Tibial artery (tissue), 4 donors: Measurements from ENCODE around the gene HPGD.

Experiments
- DNase-seq, 2 donors: peaks; one replicate each; pipeline ENCODE4 v3.0.0-alpha.2; 2019
- H3K27ac ChIP-seq, 2 donors: fragments of 200-600 bp; sonication (generic) in 1 of 2; 1 replicate in 1 of 2; 2 replicates in 1 of 2; pipeline ENCODE4 v1.5.1; 2018 to 2019; ENCODE audit warnings: mild to moderate bottlenecking in 1 of 2
- H3K27me3 ChIP-seq, 2 donors: fragments of 200-600 bp; sonication (generic) in 1 of 2; one replicate each; pipeline versions ENCODE4 v1.5.1 to v1.6.0; 2016 to 2019
- H3K36me3 ChIP-seq, 3 donors: fragments of 200-600 bp; sonication (generic) in 2 of 3; one replicate each; pipeline ENCODE4 v1.5.1; 2016 to 2019; ENCODE audit warnings: mild to moderate bottlenecking in 2 of 3
- H3K4me1 ChIP-seq, 4 donors: fragments of 200-600 bp; sonication (generic) in 2 of 4; 1 replicate in 3 of 4; 2 replicates in 1 of 4; pipeline ENCODE4 v1.5.1; 2016 to 2019
- H3K4me3 ChIP-seq, 2 donors: fragments of 200-600 bp; sonication (generic) in 1 of 2; 1 replicate in 1 of 2; 2 replicates in 1 of 2; pipeline ENCODE4 v1.5.1; 2018 to 2019; ENCODE audit warnings: mild to moderate bottlenecking in 2 of 2
- H3K9me3 ChIP-seq, 3 donors: fragments of 200-600 bp; sonication (generic) in 1 of 3; one replicate each; pipeline ENCODE4 v1.5.1; 2016 to 2019
- intact Hi-C: fragments of 100-400 bp; cut with DNase I; formaldehyde crosslinking; loops from one replicate; pipeline ENCODE4 v1.15.0; 2023; ENCODE audit warnings: low total_unique reads
- TF ChIP-seq, protein P1 (sequence below), 2 experiments: fragments of 200-600 bp in 1 of 2; fragments of 450-650 bp in 1 of 2; IDR thresholded peaks; one replicate each; pipeline ENCODE4 v1.5.1; 2017 to 2019; ENCODE audit warnings: antibody characterized with exemption in 2 of 2, mild to moderate bottlenecking in 1 of 2, moderate library complexity in 1 of 2

The HPGD gene

DNA sequence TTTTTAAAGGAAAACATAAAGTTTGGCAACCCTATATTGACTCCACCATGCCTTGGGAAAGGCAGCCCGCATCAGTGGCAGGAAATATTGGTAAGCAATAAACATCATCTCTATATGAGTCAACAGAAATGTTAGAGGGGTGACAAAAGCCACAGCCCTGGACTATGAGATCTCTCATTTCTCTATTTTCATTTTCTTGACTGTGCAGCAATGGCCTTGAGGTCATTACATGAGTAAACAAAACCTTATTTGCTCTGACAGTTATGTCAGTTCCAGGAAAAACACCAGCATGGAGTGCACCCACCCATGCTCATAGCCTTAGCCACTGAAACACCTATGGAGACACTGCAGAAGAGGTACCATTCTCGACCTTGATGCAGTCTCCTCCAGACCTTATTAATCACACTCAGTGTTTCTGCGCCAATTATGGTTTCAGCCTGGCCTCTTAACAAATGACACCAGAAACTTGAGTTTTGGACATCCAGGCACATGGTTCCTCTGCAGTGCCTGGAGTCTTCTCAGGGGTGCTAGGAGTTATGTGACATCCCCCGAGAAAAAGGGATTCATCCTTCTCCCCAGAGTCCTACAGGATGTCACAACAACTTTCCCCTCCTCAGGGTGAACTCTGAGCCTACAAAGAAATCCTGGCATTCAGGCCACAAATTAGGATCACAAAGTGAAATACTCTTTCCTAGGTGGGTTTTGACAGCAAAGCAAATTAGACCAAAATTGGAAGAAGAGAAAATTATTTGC is 16.0 kb upstream of the HPGD start:
- no peaks in the 10 kb centered on the region for H3K36me3 ChIP-seq
- no peak for DNase-seq
- H3K27me3 ChIP-seq = no peaks in the 10 kb centered on the region
- TF ChIP-seq, protein P1, sequence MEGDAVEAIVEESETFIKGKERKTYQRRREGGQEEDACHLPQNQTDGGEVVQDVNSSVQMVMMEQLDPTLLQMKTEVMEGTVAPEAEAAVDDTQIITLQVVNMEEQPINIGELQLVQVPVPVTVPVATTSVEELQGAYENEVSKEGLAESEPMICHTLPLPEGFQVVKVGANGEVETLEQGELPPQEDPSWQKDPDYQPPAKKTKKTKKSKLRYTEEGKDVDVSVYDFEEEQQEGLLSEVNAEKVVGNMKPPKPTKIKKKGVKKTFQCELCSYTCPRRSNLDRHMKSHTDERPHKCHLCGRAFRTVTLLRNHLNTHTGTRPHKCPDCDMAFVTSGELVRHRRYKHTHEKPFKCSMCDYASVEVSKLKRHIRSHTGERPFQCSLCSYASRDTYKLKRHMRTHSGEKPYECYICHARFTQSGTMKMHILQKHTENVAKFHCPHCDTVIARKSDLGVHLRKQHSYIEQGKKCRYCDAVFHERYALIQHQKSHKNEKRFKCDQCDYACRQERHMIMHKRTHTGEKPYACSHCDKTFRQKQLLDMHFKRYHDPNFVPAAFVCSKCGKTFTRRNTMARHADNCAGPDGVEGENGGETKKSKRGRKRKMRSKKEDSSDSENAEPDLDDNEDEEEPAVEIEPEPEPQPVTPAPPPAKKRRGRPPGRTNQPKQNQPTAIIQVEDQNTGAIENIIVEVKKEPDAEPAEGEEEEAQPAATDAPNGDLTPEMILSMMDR (IDR thresholded peaks at IDR 0.05) = no peak
- H3K4me3 ChIP-seq = no peak overlapping the region
- H3K9me3 ChIP-seq = no peaks in the 10 kb centered on the region
- no peaks in the 10 kb centered on the region for H3K4me1 ChIP-seq
- intact Hi-C loops = no loop called here
- no peak overlapping the region for H3K27ac ChIP-seq

DNA sequence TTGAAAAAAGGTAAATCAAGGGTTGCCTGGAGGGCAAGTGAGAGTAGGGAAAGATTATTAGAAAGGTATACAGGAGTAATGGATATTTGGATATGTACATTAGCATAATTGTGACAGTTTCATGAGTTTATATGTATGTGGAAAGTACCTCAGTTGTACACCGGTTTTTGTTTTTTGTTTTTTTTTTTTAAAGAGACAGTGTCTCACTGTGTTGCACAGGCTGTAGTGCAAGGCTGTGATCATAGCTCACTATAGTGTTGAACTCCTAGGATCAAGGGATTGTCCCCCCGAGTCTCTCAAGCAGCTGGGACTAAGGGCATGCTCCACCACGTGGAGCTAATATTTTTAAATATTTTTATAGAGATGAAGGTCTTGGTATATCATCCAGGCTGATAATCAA is 15.3 kb upstream of the HPGD start:
- Histone ChIP-seq H3K36me3 (no peaks in the 10 kb centered on the region), H3K9me3 (no peaks in the 10 kb centered on the region)

GRCh38 chr4:174534461-174534860 is 12.2 kb upstream of the HPGD start:
- TF ChIP-seq, protein P1 (IDR thresholded peaks at IDR 0.05) = no peak
- Histone ChIP-seq H3K4me3 (no peak overlapping the region), H3K27ac (no peak overlapping the region), H3K36me3 (no peaks in the 10 kb centered on the region), H3K9me3 (no peaks in the 10 kb centered on the region), H3K27me3 (no peaks in the 10 kb centered on the region), H3K4me1 (no peaks in the 10 kb centered on the region)
- no peak for DNase-seq
- intact Hi-C loops = no loop called here

More for the DNA sequence above, 15.3 kb upstream of the HPGD start:
- TF ChIP-seq, protein P1 (IDR thresholded peaks at IDR 0.05) = no peak
- Histone ChIP-seq H3K27ac (no peak overlapping the region), H3K4me3 (no peak overlapping the region), H3K27me3 (no peaks in the 10 kb centered on the region), H3K4me1 (no peaks in the 10 kb centered on the region)
- no peak for DNase-seq
- intact Hi-C loops = no loop called here

DNA sequence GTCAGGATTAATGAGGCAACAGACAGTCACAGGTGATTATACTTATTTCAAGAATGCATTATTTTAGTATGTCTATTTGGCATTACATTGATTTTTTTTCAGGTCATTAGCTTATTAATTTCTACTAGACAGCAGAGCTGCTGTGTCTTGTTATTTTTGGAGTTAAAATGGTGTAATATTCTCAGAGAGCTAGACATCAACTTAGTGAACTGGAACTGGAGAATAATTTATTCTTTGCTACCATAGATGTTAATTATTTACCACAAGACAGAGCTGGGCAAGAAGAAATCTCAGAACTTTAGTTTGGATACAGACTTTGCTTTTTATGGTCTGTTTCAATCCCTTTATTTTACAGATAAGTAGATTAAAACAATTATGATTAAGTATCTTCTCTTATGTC is 10.2 kb upstream of the HPGD start:
- intact Hi-C loops = no loop called here
- no peaks in the 10 kb centered on the region for H3K4me1 ChIP-seq
- H3K36me3 ChIP-seq = no peaks in the 10 kb centered on the region
- H3K9me3 ChIP-seq = no peaks in the 10 kb centered on the region
- DNase-seq = no peak
- H3K27me3 ChIP-seq = no peaks in the 10 kb centered on the region
- no peak overlapping the region for H3K4me3 ChIP-seq
- no peak overlapping the region for H3K27ac ChIP-seq
- TF ChIP-seq, protein P1 (IDR thresholded peaks at IDR 0.05) = no peak

- Histone ChIP-seq H3K9me3 (no peaks in the 10 kb centered on the region), H3K36me3 (no peaks in the 10 kb centered on the region), H3K4me1 (no peaks in the 10 kb centered on the region), H3K27ac (no peak overlapping the region), H3K27me3 (no peaks in the 10 kb centered on the region), H3K4me3 (no peak overlapping the region)
- intact Hi-C loops = no loop called here
- TF ChIP-seq, protein P1 (IDR thresholded peaks at IDR 0.05) = no peak
- no peak for DNase-seq
These were observed 9.2 kb upstream of the HPGD start for GRCh38 chr4:174531486-174531885.
